H1 (cell line): ENCODE measurements around the gene RAVER2. TPM values are rescaled to one million over a fixed set of nuclear protein-coding genes. Genes with fewer than 3 reads are reported as not detected.

Source experiments
- BRCA1 ChIP-seq: IDR thresholded peaks from 2 replicates; pipeline ENCODE4 v1.6.1; 2012; ENCODE audit warnings: low read depth, low read length, improper control_type of control experiment
- CHD7 ChIP-seq: fragments of 300-600 bp; sonication (generic); IDR thresholded peaks from 2 replicates; pipeline ENCODE4 v1.7.1; 2012; ENCODE audit warnings: low read length, moderate library complexity, mild to moderate bottlenecking, inconsistent platforms; ENCODE audit not compliant: insufficient replicate concordance
- CTCF ChIP-seq, 3 experiments: IDR thresholded peaks; 1 replicate in 2 of 3; 2 replicates in 1 of 3; pipeline versions ENCODE4 v1.5.1 to v1.6.1; 2011; ENCODE audit warnings: low read length in 3 of 3, mild to moderate bottlenecking in 3 of 3, inconsistent platforms in 2 of 3, low read depth in 1 of 3, moderate library complexity in 1 of 3; ENCODE audit not compliant: insufficient read depth in 1 of 3; ENCODE audit errors: control extremely low read depth in 1 of 3
- E2F6 ChIP-seq: IDR thresholded peaks from 2 replicates; pipeline ENCODE4 v1.6.1; 2012; ENCODE audit warnings: inconsistent platforms
- EGR1 ChIP-seq: IDR thresholded peaks from 2 replicates; pipeline ENCODE4 v1.6.1; 2011; ENCODE audit warnings: low read depth, low read length, borderline replicate concordance
- KDM4A ChIP-seq: IDR thresholded peaks from one replicate; pipeline ENCODE4 v1.7.1; 2012; ENCODE audit warnings: low read depth, mild to moderate bottlenecking, moderate library complexity, low read length, inconsistent platforms; ENCODE audit not compliant: severe bottlenecking
- PHF8 ChIP-seq: fragments of 200-600 bp; sonication (generic); conservative IDR thresholded peaks from 2 replicates; pipeline ENCODE4 v1.7.1; 2012; ENCODE audit warnings: low read depth, mild to moderate bottlenecking, inconsistent platforms, low read length, moderate library complexity
- RAD21 ChIP-seq, 2 experiments: IDR thresholded peaks in 1 of 2; conservative IDR thresholded peaks in 1 of 2; 2 replicates each; pipeline ENCODE4 v1.6.1; 2011; ENCODE audit warnings: low read depth in 2 of 2, low read length in 2 of 2, improper control_type of control experiment in 1 of 2, inconsistent platforms in 1 of 2, mild to moderate bottlenecking in 1 of 2, moderate library complexity in 1 of 2
- polyA plus RNA-seq, 7 experiments: library from polyadenylated mRNA; depleted of rRNA in 3 of 7; stranded (reverse) in 5 of 7; unstranded in 2 of 7; fragments of >200 nt in 5 of 7; fragments of 200-250 nt in 2 of 7; gene quantifications; 1 replicate in 5 of 7; 2 replicates in 1 of 7; 4 replicates in 1 of 7; pipeline versions ENCODE4 v1.2.1 to v1.2.3, GENCODE V29; 2011 to 2013; ENCODE audit warnings: missing spikeins in 2 of 7, mixed read lengths in 2 of 7
- total RNA-seq: library from RNA; stranded (reverse); fragmentation: NEBNext Ultra II Directional; extraction: Animal tissue kit (Norgen Biotek cat#: 25700); gene quantifications from 2 replicates; pipeline ENCODE4 v1.2.1, GENCODE V29; 2021

RAVER2 gene
- total and polyA plus RNA-seq, 2 of the 8 experiments (the other 6 are each of a cell fraction or from before 2014, with no cell fraction given), result 10.5 to 19.5 TPM

- TF ChIP-seq CHD7 (no peak), CTCF (IDR thresholded peaks at IDR 0.05; ENCODE audit: control extremely low read depth in 1 of 3, insufficient read depth in 1 of 3, low read depth in 1 of 3, low read length in 3 of 3) (no peak), PHF8 (no peak), BRCA1 (no peak), EGR1 (no peak), KDM4A (no peak), E2F6 (no peak), RAD21 (IDR thresholded peaks at IDR 0.05 in 1 of 2, conservative IDR thresholded peaks at IDR 0.05 in 1 of 2; ENCODE audit: low read depth in 2 of 2, low read length in 2 of 2) (no peak)
Measured at GRCh38 chr1:64748706-64749105, 3.8 kb downstream of the RAVER2 start (continued).
